Measurements from ENCODE around the gene TMIGD2.
"Not testable (repeated sequence)": the region's sequence is repeated elsewhere in the genome, so short reads cannot be mapped to it uniquely, and the experiment has no call there.

TMIGD2 gene

GRCh38 chr19:4284176-4284958, 17.8 kb downstream of the TMIGD2 start:
- no peak for DNase-seq (ENCODE audit: low read depth)
- TF ChIP-seq CTCF (IDR thresholded peaks at IDR 0.05; ENCODE audit: control insufficient read depth, extremely low read depth, insufficient read depth) = no peak
- H3K4me3 ChIP-seq (ENCODE audit: low read depth, low read length) = no peak overlapping the region

- DNase-seq (ENCODE audit: low read depth) = no peak
- TF ChIP-seq CTCF (IDR thresholded peaks at IDR 0.05; ENCODE audit: control insufficient read depth, extremely low read depth, insufficient read depth) = no peak
- H3K4me3 ChIP-seq (ENCODE audit: low read depth, low read length) = no peak overlapping the region
These were observed 22.4 kb downstream of the TMIGD2 start for GRCh38 chr19:4279530-4280422.

- no peak for TF ChIP-seq CTCF (IDR thresholded peaks at IDR 0.05; ENCODE audit: control insufficient read depth, extremely low read depth, insufficient read depth)
- H3K4me3 ChIP-seq (ENCODE audit: low read depth, low read length) = no peak overlapping the region
- no peak for DNase-seq (ENCODE audit: low read depth)
These were observed 23.0 kb downstream of the TMIGD2 start for GRCh38 chr19:4279267-4279529.

GRCh38 chr19:4278419-4279266, 23.5 kb downstream of the TMIGD2 start, which contains the start of gene SHD:
Gene SHD (plus strand): TSS chr19:4279266. CDS start chr19:4280064, 798 bp downstream.
- no peak within 1 kb of the TSS for H3K4me3 ChIP-seq (ENCODE audit: low read depth, low read length)
- TF ChIP-seq CTCF (IDR thresholded peaks at IDR 0.05; ENCODE audit: control insufficient read depth, extremely low read depth, insufficient read depth) = no peak
- no peak for DNase-seq (ENCODE audit: low read depth)

DNA sequence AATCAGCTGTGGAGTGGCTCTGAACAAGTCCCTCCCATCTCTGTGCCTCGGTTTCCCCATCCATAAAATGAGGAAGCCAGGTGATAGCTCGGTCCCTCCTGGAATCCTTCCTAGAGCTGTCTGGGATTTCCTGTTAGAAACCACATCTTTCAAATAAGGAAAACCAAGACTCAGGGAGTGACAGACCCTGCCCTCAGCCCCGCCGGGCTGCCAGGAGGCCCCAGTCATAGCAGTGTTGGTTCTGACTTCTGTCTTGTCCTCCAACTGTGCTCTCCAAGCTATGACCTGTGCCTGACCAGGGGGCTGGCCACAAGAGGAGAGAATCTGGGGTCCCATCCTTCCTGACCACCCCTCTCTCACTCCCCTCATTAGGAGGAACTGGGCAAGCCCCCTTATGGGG, 24.2 kb downstream of the TMIGD2 start:
- no peak overlapping the region for H3K4me3 ChIP-seq (ENCODE audit: low read depth, low read length)
- TF ChIP-seq CTCF (IDR thresholded peaks at IDR 0.05; ENCODE audit: control insufficient read depth, extremely low read depth, insufficient read depth) = no peak
- no peak for DNase-seq (ENCODE audit: low read depth)

DNA sequence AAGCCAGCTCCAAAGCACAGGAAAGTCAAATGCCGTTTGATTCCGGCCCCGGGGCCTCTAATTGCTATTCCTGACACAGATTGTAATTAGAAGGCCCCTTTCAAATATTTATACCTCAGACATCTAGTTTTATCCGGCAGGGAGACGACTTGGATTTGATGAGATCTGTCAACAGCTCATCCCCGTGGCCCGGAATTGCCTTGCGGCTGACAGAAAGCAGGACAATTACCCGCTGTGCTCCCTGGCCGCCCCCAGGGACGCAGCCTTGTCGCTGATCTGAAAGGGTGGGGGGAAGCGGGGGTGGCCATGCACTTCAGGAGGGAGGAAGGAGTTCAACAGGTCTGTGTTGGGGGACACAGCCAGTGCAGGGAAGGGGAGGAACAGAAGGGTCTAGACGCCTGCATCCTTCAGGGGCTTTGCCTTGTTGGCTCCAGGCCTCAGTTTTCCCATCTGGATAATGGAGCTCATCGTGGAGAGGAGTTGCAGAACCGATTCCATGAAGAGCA, 24.9 kb downstream of the TMIGD2 start:
- TF ChIP-seq CTCF (IDR thresholded peaks at IDR 0.05; ENCODE audit: control insufficient read depth, extremely low read depth, insufficient read depth) = no peak
- no peak for DNase-seq (ENCODE audit: low read depth)
- H3K4me3 ChIP-seq (ENCODE audit: low read depth, low read length) = no peak overlapping the region

- H3K4me3 ChIP-seq (ENCODE audit: low read depth, low read length); DNase-seq (ENCODE audit: low read depth): not testable (repeated sequence)
These were observed 27.9 kb downstream of the TMIGD2 start for GRCh38 chr19:4274321-4274686.
